ENCODE results near the gene CASTOR1.

CASTOR1 gene

DNA sequence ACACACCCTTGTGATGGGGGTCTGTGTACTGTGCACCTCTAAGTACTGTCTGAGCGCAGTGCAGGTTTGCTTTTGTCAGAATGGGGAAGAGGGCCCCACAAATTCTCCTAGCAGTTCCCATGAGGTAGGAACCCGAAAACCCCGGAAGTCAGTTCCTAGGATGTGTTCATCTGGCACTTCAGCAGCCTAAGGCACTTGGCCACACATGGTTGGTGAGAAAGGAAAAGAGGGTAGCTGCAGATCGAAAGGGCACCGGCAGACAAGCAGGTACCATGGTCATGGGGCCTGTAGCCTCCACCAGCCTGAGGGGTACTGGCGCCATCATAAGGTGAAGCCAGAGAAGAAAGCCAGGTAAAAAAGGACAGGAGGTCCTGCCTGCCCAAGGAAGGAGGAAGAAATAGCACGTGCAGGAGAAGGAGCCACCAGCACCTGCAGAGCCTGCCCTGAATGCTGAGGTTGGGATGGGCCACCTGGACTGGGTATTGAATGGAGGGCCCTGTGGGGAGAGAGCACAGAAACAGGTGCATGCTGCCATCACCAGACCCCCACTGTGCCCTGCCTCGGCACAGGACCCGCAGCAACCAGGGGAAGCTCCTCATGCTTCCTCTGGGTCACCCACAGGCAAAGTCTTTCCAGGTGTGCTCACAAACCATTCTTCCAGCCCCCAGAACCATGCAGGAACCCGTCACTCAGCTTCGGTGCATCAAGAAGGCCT, 8.1 kb upstream of the CASTOR1 start:
- DNase-seq: no peak

DNA sequence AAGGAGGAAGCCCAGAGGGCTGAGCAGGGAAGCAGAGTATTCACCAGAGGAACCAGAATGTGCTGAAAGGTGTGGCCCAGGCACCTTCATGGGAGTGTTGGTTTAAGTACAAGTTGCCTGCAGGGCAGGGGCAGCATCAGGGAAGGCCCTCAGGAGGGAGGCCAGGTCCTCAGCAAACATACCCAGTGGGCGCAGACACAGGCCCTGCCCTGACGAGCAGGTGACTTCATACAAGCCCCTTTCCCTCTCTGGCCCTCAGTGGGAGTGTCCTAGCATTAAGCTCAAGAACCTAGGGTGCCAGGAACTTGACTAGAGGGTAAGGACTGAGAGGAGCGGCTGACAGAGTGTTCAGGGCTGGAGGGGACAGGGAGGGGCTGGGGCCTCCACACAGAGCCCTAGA, 7.5 kb upstream of the CASTOR1 start:
- no peak for DNase-seq

DNA sequence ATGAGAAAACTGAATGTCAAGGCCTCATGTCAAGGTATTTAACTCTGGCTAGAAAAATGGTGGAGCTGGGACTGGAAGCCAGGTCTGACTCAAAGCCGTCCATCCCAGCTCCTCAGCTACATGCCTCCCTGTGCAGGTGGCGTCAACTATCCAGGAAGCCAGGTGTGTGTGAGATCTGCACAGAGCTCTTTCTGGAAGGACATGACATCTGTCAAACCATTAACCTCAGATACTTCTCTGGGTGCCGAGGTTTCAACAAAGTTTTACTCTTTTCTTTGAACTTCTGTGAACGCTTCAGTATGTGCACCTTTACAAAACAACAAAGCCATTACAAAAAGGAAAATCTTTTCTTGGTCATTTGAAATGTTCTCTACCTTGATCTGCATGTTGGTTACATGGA, 7.0 kb upstream of the CASTOR1 start:
- no peak for DNase-seq

DNA sequence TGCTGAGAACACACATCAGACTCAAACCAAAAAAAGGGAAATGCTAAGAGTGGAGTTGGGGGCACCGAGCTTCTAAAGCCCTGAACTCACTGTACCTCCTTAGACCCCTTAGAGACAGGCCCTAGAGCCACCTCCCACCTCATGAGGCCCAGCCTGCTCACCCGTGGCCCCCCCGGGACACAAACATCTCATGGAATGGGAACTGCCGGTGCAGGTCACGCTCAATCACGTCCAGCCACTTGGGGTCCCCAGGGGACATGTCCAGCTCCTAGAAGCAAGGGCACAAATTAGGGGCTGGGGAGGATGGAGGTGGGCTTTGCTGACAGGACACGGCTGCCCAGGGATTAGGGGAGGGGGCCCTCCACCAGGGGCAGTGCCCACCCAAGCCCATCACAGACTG, 6.3 kb upstream of the CASTOR1 start:
- DNase-seq: no peak

DNA sequence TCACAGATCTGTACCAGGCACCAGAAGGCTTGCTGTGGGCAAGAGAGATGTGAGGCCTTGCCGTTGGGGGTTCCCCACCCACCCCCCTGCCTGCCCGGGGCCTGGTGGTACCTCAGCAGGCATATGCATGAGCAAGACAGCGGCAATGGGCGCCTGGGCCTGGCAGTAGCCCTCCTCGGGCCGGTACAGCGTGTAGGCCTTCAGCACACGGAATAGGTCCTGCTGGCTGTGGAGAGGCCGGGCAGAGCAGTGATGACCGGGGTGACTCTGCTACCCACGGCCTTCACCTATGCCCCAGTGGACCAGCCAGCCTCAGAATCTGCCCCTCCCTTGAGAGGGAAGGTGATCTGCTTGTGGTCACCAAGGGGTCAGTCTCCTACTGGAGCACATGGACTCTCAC, 5.5 kb upstream of the CASTOR1 start:
- no peak for DNase-seq

DNA sequence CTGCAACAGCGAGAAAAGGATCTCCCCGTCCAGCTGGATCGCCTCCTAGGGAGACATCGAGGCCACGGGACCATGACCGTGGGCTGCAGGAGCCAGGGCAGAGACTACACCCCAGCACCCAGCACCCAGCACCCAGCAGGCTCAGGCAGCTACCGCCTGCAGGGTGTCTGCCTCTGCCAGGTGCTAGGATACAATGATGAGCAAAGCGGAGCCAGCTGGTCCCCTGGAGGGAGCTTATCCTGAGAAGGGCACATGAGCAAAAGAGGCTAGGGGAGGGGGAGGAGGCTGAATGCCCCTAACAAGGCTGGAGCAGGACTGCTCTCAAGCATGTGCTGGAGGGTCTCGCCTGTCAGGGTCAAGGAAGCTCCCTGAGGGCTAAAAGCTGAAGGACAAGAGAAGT, 4.8 kb upstream of the CASTOR1 start:
- DNase-seq: no peak

DNA sequence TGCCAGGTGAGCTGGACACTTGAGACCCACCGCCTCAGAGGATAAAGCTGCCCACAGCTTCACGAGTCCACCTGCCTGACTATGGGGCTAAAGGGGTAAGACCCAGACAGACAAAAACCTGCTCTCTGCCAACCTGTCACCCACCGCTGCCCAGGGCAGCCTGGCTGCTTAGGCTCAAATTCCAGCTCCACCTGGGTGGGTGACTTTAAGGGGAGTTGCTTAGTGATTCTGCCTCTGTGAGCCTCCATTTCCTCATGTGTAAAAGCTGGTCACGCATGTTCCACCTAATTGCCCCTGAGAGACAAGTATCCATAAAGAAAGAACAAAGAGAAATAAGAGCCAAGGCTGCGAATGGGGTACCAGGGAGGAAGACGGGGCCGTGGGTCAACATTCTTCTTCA, 3.7 kb upstream of the CASTOR1 start:
- DNase-seq: no peak

DNA sequence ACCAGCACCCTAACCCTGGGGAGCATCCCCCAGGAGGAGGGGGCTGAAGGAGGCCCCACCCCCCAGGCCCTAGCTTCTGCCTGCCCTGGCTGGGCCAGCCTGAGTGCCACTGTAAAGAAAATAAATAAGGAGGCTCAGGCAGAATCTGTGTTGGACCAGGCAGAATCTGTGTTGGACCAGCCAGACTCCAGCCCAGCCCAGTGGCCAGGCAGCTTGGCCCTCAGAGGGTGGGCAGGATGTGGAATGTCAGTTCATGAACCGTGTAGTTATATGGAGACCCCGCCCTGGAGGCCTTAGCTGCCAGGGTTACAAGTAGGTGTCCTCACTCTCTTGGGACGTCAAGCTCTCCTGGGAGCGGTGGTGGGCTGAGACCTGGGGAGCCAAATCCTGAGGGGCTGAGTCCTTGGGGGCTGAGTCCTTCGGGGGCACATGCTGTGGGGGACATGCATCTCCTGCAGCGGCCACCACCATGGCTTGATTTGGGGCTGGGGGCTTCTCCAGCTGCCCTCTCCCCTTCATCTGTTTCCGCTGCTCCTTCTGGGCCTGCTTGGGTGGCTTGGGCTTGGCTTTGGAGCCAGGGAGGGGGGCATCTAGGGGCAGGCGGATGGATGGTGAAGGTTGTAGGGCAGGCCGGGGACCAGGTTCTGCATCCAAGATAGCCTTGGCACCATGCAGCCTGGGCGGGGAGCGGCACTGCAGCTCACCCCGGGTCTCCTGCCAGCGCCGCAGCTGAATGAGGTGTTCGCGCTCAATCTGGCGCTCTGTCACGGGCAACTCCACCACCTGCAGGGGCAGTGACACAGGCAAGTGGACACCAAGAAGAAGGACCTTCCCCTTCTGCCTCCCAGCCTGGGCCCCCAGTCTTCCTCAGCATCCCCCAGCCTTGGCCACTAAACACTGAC, 3.0 kb upstream of the CASTOR1 start:
- DNase-seq: no peak

DNA sequence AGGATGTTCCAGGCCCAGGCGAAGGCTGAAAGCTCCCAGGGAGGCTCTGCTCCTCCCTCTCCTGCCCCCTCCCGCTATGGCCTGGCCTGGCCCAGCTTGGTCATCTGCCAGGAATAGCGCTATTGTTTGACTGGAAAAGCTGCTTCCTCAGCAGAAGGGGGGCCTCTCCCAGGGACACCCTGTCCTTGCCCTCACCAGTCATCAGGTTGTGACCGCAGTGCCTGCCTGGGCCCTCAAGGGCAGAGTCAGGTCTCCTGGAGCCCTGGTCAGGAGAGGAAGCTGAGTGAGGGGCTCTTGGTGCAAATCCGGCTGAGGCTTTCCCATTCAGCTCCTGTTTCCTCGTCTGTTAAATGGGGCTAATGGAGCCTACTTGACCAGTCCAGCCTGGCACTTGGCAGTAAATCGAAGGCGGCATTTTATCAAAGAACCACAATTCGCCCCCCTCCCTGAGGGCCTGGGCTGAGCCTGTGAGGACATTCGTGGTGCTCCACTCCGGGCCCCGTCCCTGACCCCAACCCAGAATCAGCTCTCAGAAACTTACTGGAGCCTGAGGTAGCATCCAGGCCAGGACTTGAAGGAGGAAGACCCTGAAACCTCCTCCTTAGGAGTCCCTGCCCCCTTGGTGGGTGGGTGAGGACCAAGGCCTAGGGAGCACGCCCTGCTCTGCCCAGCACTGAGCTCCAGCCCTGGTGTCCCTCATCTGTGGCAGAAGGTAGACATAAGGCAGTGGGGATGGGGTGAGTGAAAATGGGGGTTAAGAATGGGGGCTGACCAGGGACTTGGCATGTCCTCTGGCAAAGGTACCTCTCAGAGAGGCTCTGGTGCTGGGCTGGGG, 2.0 kb upstream of the CASTOR1 start:
- DNase-seq: no peak

DNA sequence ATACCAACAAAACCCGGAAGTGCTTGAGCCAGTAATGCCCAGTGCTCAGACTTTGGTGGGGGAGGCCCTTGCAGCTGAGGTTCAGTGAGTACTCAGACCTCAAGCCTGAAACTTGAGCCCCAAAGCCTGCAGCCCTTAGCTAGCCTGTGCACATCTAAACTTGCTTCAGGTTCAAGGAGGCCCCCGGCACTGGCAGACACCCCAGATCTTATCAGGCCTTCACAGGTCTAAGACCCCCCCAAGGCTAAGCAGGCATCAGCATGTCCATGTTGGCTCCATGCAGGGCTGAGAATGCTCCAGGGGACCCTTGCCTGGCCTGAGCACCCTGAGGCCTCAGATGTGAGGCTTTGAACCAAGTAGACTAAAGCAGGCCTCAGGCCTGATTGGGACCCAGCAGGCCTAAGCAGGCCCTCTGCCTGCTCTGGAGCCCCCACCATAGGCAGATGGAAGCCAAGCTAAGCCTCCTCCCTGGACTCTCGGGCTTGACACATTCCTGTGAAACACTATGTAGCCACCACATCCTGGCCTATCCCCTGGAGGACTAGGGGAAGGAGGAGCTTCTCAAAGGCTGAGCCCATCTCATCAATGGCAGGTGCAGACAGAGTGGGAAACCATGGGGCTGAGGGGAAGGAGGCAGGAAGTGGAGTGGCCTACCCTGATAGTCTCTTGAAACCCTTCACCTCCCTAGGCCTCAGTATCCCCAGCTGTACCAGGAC, 1.2 kb upstream of the CASTOR1 start:
- no peak for DNase-seq

DNA sequence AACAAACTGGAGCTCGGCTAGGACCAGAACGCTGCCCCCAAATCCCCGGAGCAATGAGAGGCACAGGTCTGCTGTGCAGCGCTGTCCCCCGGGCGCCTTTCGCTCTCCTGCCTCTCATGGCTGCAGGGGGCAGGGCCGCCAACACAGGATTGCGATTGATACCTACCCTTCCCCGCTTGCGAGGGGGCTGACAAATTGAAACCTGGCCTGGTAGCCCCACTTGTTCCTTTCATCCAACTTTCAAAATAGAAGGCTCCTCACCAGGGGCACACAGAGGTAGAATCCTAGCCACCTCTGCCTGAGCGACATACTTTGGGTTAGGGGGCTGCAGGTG, 642 bp upstream of the CASTOR1 start:
- no peak for DNase-seq

DNA sequence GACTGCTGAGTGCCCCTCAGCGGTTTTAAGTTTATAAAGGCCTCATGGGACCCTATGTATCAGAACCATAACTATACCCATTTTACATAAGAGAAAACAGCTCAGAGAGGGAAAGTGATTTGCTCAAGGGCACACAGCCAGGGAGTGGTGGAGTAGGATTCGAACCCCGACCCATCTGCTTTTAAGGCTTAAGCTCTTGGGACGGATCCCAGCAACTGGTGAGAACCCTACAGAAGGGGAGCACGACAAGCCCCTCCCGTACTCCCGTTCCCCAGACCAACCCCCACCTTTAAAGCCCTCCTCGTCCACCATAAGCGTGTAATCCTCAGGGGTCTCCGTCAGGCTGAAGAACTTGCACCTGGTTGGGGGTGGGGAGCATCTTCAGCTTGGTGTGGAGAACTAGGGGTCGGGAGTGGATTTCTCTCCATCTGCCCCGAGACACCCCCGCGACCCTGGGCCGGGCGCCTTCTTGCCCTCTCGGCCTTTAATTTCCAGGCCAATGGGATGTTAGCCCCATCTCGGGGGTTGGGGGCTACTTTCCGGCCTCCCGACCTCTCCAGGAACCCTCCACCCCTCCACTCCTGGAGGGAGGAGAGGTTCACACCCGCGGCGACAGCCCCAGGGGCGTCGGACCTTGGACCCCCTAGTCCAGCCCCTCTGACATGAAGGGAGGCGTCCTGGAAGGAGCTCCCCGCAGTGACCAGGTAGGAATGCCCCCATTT, 725 bp downstream of the CASTOR1 start:
- DNase-seq: no peak

DNA sequence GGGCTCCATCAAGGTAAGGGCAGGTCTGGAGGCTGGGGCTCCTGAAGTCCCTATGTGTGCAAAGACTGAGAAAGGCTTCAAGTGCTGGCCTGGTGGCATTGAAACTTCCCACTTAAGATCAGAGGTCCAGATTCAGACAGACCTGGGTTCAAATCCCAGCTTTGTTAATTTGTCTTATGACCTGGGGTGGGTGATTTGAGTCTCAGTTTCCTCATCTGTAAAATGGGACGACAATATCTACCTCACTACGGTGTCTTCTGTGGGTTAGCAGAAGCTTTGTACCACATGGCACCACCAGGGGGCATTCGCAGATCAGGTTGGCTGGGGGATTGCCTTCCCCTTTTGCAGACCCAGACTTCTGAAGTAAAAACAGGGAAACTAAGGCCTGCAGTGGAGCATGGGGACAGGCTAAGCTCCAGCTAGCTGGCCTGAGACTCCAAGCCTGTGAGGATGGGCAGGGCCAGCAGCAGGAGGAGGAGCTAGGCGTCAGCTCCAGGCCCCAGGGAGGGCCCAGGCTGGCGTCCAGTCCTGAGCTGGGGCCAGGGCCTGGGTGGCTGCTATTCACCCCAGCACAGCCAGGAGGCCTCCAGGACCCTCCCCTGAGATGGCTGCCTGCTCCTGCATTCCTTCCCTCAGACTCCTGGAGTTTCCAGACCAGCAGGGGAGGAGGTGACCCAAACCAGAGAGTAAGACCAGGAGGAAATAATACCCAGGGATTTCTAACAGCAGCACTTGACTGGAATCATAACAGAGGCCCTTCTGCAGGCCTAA, 1.5 kb downstream of the CASTOR1 start:
- DNase-seq: peak; percentile 15 to 34

DNA sequence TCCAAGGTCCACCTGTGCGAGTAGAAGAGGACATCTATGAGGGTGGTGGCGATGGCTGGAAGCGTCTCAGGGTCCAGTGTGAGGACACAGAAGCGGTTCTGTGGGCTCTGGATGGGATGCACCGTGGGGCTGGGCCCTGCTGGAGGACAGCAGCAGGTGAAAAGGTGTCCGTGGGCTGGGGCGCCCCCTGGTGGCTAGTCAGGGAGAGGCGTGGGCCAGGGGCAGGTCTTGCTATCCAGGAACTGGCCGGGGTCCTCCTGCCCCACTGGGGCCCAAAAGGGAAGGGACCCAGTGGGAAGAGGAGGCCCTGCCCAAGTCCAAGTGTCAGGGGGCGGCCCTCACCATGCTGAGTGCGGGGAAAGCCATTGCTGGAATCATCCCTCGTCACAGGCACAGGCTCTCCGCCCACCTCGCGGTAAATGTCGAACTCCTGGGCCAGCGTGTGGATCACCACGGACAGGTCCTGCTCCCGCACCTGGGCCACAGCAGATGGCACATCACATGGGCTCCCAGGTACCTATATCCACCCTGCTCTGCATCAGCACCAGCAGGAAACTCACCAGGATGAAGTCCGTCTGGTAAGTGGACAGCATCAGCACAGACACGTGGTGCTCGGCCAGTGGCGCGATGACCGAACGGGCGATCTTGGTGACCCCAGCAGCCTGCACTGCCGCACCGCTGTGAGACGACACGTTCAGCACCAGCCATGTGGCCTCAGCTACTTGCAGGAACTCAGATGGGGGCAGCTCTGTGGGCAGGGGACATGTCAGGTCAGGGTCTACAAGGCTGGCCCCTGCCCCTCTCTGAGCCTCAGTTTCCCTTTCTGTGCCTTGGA, 2.3 kb downstream of the CASTOR1 start:
- DNase-seq: peak; percentile 9 to 43

DNA sequence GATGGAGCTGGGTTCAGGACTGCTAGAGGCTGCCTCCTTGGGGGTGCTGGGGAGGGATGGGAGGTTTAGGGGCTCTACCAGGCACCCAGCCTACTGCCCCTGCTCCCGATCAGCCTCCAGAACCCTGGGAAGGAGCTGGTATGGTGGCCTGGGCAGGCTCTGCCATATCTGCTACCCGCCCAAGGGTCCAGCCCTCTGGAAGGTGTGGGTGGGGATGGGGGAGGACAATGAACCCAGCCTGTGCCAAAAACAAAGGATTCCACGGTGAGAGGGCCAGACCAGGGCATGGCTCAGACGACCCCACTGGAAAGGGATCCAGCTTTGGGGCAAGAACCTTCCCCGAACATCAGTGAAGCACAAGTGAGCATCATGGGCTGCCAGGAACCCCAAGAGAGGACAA, 3.0 kb downstream of the CASTOR1 start:
- DNase-seq: no peak

DNA sequence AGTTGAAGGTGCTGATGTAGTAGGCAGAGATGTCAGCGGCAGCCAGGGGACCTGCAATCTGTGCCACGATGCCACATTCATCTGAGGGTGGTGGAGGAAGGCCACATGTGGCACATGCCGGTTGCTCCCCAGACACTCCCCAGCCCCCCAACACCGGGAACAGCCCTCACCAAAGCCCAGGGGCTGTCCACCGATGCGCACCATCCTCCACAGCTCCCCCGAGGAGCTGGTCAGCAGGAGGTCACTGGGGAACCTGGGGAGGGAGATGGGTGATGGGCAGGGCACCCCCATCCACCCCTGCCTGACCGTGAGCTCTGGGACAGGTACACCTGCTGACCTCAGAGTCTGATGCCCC, 3.5 kb downstream of the CASTOR1 start:
- DNase-seq: no peak

DNA sequence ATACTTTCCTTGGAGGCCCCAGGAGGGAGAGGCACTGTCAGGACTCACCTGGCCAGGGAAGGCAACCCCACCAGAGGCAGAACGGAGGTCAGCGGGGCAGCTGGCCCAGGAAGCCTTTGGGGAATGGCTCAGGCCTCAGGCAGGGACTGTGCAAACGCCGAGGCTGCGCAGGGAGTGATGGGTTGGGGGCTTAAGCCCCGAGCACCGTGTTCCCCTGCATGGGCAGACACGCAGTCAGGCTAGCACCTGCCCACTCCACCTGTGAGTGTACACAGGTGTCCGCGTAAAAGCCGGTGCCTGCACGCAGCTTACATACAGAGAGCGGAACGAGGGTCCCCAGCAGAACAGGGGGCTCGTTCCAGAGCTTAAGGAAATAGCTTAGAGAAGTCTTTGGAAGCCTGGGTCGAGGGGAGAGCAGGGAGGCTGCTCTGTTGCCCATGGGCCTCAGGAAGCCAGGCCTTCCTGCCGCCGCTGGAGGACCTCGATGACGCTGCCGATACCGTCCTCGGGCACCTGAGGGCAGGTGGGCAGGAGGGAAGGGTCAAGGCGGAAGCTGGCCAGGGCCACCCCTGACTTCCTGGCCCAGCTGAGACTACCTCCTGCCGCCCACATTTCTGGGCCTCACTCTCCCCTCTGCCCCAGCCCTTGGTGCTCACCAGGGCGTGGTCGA, 4.0 kb downstream of the CASTOR1 start:
- DNase-seq: no peak

DNA sequence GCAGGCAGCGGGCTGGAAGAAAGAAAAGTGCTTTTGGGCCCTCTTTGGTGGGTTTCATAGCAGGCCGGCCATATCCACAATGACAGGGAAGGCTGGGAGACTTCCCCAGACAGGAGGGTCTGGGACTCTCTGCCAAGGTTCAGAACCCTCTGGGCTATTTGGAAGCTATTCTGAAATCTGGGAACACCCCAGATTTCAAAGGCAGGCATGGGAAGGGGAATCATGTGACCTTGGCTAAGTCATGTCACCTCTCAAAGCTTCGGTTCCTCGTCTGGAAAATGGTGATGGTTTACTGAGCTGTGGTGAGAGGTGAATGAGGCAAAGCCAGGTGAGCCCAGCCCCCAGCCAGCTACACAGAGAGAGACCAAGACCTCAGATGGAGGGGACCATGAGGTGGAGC, 4.6 kb downstream of the CASTOR1 start:
- DNase-seq: no peak

DNA sequence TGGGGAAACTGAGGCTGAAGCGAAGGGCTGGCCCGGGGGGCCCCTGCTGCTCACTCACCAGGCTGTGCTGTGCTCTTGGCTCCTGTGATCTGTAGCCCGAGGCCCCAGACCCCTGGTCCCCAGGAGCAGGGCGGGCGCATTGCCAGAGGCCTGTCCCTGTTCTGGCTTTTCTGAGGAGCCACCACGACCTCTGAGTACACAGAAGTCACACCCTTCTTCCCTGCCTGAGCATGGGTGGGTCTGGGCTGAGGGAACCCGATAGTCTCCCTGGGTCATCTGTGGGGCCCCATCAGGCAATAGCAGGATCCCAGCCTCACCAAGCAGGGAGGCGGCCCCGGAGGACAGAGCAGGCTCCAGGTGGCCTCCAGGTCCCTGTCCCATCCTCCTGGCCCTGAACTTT, 5.1 kb downstream of the CASTOR1 start:
- no peak for DNase-seq

DNA sequence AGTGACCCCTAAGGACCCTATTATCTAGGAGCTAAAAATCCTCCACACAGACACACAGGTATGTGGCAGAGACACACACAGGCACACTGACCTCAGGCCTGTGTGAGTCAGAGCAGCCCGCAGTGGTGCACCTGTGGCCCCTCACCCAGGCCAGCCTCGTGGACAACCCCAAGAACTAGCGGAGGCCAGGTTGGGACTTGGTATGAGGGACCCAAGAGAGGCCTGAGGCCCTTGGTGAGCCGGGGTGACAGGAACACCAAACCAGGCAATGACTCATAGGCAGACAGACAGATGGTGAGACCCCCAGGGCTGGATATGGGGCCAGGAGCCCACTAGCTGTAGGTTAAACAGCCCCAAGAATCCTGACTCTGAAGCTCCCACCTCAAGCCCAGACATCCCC, 6.0 kb downstream of the CASTOR1 start:
- DNase-seq: no peak
